Colonic mucosa (tissue), 4 donors: ENCODE data around the gene ZNF385C. TPM values are rescaled to one million over a fixed set of nuclear protein-coding genes. Genes with fewer than 3 reads are reported as not detected.
A peak's percentile ranks its signal among the peaks of the same experiment; 100 is the strongest.

Experiments used
- DNase-seq: peaks from one replicate; pipeline ENCODE4 v3.0.0-alpha.2; 2020
- H3K27ac ChIP-seq: fragments of 200-600 bp; one replicate; pipeline ENCODE4 v1.8.0; 2021
- H3K27me3 ChIP-seq: fragments of 200-600 bp; one replicate; pipeline ENCODE4 v1.8.0; 2021
- H3K36me3 ChIP-seq: fragments of 200-600 bp; one replicate; pipeline ENCODE4 v1.8.0; 2021
- H3K4me1 ChIP-seq: fragments of 200-600 bp; one replicate; pipeline ENCODE4 v1.8.0; 2021; ENCODE audit warnings: mild to moderate bottlenecking
- H3K4me3 ChIP-seq: fragments of 200-600 bp; one replicate; pipeline ENCODE4 v1.8.0; 2021
- H3K9ac ChIP-seq, 2 donors: one replicate each; pipeline ENCODE4 v1.7.0; 2013; ENCODE audit warnings: control low read depth in 2 of 2, low read depth in 2 of 2, low read length in 2 of 2
- H3K9me3 ChIP-seq: fragments of 200-600 bp; one replicate; pipeline ENCODE4 v1.8.0; 2021
- CTCF ChIP-seq: fragments of 200-600 bp; IDR thresholded peaks from one replicate; pipeline ENCODE4 v1.8.0; 2022; ENCODE audit warnings: antibody characterized with exemption, mild to moderate bottlenecking
- intact Hi-C: fragments of 100-400 bp; cut with DNase I; formaldehyde crosslinking; loops from one replicate; pipeline ENCODE4 v1.14.1; 2022
- total RNA-seq, 2 donors: library from RNA; stranded (reverse); fragmentation: NEBNext Ultra II Directional in 1 of 2; extraction: Animal tissue kit (Norgen Biotek cat#: 25700) in 1 of 2; gene quantifications; one replicate each; pipeline ENCODE4 v1.2.1, GENCODE V29; 2021
- donor health status: healthy.
- donor health status: DM: no; HTN: no; CAD: no.
- donor health status: DM: no; HTN: no; CAD: no.

ZNF385C gene
- total RNA-seq, 2 donors from 2014 or later: 0.20 to 0.32 TPM

- Histone ChIP-seq H3K27ac (no peak overlapping the region), H3K9me3 (no peaks in the 10 kb centered on the region), H3K9ac (no peak overlapping the region)
Observed at GRCh38 chr17:41996855-41997164, 101.5 kb downstream of the ZNF385C start.

DNA sequence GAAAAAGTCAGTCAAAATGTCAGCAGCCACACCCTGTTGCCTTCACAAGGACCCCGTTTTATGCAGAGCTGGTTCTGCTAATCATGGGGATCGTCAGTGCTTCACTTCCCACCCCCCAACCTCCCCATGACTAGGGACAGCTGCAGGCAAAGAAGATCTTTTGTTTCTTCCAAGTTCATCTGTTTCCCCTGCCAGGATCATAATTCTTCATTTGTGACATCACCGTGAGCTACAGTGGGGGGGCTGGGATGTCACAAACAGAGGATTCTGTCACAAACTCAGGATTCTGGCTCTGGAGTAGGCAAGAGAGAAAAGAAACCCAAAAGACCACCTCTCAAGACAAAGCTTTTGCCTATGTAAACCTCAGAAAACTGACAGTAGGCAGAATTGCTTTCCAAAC lies 105.7 kb downstream of the ZNF385C start:
- peak overlapping the region; percentile 65 for H3K27ac ChIP-seq
- intact Hi-C loops: no loop called here

More at GRCh38 chr17:41996855-41997164, 101.5 kb downstream of the ZNF385C start:
- no peak overlapping the region for H3K4me3 ChIP-seq
- no peak for DNase-seq
- H3K36me3 ChIP-seq: peaks cover 29% of the 10 kb centered on the region
- no peaks in the 10 kb centered on the region for H3K4me1 ChIP-seq
- no peak for TF ChIP-seq CTCF
- no peaks in the 10 kb centered on the region for H3K27me3 ChIP-seq
- intact Hi-C loops: no loop called here

GRCh38 chr17:41989702-41990419 lies 108.4 kb downstream of the ZNF385C start:
- intact Hi-C loops: no loop called here
- peak; percentile 56 for DNase-seq

More for the DNA sequence above, 105.7 kb downstream of the ZNF385C start:
- Histone ChIP-seq H3K4me3 (no peak overlapping the region), H3K36me3 (peaks cover 37% of the 10 kb centered on the region), H3K9ac (no peak overlapping the region), H3K27me3 (no peaks in the 10 kb centered on the region), H3K9me3 (no peaks in the 10 kb centered on the region), H3K4me1 (no peaks in the 10 kb centered on the region)
- no peak for DNase-seq
- no peak for TF ChIP-seq CTCF

DNA sequence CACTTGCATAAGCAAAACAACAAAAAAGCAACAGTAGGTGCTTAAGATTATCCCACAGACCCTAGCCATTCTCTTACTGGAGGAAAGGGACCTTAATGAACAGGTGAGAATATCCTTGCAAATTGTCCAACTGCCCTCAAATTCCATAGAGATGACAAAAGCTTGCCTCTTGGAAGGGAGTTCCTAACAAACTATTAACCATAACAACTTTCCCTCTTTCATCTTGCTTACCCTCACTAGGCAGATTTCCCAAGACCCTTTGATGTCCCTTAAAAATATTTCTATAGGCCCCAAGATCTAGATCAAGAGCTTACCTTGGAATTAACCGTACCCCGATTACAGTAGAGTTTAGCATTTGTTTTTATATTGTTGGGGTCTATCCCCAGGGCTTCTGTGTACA lies 109.9 kb downstream of the ZNF385C start:
- H3K9ac ChIP-seq: no peak overlapping the region
- H3K27ac ChIP-seq: no peak overlapping the region
- TF ChIP-seq CTCF: no peak
- intact Hi-C loops: no loop called here
- H3K36me3 ChIP-seq: peaks cover 24% of the 10 kb centered on the region
- no peak for DNase-seq
- no peaks in the 10 kb centered on the region for H3K9me3 ChIP-seq
- no peak overlapping the region for H3K4me3 ChIP-seq
- H3K4me1 ChIP-seq: no peaks in the 10 kb centered on the region
- no peaks in the 10 kb centered on the region for H3K27me3 ChIP-seq

More at GRCh38 chr17:41989702-41990419, 108.4 kb downstream of the ZNF385C start:
- TF ChIP-seq CTCF: no peak
- peak overlapping the region; percentile 65 for H3K27ac ChIP-seq
- no peaks in the 10 kb centered on the region for H3K4me1 ChIP-seq
- no peak overlapping the region for H3K4me3 ChIP-seq
- no peaks in the 10 kb centered on the region for H3K9me3 ChIP-seq
- H3K9ac ChIP-seq: no peak overlapping the region
- no peaks in the 10 kb centered on the region for H3K27me3 ChIP-seq
- H3K36me3 ChIP-seq: peaks cover 26% of the 10 kb centered on the region

- DNase-seq: no peak
- H3K27ac ChIP-seq: no peak overlapping the region
- no peak overlapping the region for H3K9ac ChIP-seq
- H3K4me3 ChIP-seq: no peak overlapping the region
- H3K9me3 ChIP-seq: no peaks in the 10 kb centered on the region
- peaks cover 16% of the 10 kb centered on the region for H3K36me3 ChIP-seq
- intact Hi-C loops: no loop called here
- TF ChIP-seq CTCF: no peak
- no peaks in the 10 kb centered on the region for H3K4me1 ChIP-seq
- H3K27me3 ChIP-seq: no peaks in the 10 kb centered on the region
Observed at GRCh38 chr17:41987642-41988041, 110.6 kb downstream of the ZNF385C start.
